ENCODE results near the gene EBP.

EBP gene

DNA sequence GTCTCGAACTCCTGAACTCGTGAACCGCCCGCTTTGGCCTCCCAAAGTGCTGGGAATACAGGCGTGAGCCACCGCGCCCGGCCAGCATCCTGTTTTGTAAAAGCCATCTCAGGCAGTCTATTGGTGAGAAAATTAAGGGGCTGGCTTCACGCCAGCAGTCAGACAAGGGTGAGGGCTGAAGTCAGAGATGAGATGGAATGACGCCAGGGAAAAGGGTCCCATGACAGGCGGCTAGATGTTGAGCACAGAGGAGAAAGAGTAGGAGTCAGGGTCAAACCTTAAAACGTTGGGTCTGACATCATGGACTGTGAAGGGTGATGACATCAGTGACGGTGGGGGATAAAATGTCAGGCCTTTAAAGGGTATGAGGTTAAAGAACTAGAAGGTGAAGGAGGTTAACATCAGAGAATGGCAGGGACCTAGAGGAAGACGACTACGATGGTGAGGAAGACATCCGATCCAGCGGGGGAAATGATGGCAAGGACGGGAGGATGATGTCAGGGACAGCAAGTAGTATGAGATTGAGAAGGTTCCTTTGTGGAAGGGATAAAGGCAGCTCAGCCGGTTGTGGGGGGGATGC, 52.2 kb downstream of the EBP start:
- TF ChIP-seq, protein P1, sequence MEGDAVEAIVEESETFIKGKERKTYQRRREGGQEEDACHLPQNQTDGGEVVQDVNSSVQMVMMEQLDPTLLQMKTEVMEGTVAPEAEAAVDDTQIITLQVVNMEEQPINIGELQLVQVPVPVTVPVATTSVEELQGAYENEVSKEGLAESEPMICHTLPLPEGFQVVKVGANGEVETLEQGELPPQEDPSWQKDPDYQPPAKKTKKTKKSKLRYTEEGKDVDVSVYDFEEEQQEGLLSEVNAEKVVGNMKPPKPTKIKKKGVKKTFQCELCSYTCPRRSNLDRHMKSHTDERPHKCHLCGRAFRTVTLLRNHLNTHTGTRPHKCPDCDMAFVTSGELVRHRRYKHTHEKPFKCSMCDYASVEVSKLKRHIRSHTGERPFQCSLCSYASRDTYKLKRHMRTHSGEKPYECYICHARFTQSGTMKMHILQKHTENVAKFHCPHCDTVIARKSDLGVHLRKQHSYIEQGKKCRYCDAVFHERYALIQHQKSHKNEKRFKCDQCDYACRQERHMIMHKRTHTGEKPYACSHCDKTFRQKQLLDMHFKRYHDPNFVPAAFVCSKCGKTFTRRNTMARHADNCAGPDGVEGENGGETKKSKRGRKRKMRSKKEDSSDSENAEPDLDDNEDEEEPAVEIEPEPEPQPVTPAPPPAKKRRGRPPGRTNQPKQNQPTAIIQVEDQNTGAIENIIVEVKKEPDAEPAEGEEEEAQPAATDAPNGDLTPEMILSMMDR (IDR thresholded peaks at IDR 0.05): no peak

GRCh38 chrX:48574270-48575266, 53.0 kb downstream of the EBP start, which contains the start of gene RBM3:
Gene RBM3 (plus strand): TSS chrX:48574484. CDS start chrX:48575181, 697 bp downstream.
- TF ChIP-seq, protein P1 (IDR thresholded peaks at IDR 0.05): no peak

DNA sequence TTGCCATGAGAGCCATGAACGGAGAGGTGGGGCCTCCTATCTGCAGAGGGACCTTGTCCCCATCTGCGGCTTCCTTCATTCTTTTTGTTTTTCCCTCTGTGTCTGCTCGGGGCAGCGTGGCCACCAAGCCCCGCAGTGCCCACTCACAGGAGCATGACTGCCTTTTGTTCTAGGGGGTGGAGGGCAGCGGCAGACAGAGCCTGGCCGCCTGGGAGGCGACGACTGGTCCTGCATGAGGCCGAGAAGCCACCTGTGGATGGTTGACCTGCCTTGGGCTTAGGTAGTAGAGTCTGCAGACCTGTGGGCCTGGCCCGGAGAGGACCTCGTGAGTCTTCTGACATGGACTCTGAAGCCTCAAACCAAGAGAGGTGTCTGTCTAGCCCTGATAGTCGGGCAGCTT, 54.0 kb downstream of the EBP start:
- TF ChIP-seq, protein P1 (IDR thresholded peaks at IDR 0.05): no peak

GRCh38 chrX:48576108-48576507, 54.5 kb downstream of the EBP start:
- TF ChIP-seq, protein P1 (IDR thresholded peaks at IDR 0.05): no peak
